ENCODE data around the gene KCNAB1.
A peak's percentile ranks its signal among the peaks of the same experiment; 100 is the strongest.

Gene KCNAB1

GRCh38 chr3:156511987-156512677 lies 391.8 kb downstream of the KCNAB1 start:
- no peak for DNase-seq

GRCh38 chr3:156513619-156514018 lies 393.2 kb downstream of the KCNAB1 start:
- DNase-seq, result no peak

GRCh38 chr3:156516284-156516683 lies 395.9 kb downstream of the KCNAB1 start:
- DNase-seq, result no peak

- DNase-seq, result peak; percentile 34
Observed at GRCh38 chr3:156516961-156517360, 396.6 kb downstream of the KCNAB1 start.

DNA sequence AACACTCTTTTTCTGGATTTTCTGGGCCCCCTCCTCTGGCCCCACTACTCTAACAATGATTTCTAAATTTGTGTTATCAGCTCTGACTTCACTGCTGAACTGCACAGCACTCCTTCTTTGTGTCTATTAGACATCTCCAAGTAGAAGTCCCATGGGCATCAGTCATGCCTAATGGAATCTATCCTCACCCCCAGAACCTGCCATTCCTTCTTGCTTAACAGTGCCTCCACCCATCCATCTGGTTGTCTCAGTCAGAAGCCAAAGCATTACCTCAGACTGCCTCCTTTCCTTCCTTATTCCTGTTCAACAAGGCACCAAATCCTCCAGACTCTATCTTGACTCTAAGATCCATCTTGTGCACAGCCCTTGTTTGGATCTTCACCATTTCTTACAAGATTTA lies 398.3 kb downstream of the KCNAB1 start:
- peak; percentile 7 for DNase-seq

DNA sequence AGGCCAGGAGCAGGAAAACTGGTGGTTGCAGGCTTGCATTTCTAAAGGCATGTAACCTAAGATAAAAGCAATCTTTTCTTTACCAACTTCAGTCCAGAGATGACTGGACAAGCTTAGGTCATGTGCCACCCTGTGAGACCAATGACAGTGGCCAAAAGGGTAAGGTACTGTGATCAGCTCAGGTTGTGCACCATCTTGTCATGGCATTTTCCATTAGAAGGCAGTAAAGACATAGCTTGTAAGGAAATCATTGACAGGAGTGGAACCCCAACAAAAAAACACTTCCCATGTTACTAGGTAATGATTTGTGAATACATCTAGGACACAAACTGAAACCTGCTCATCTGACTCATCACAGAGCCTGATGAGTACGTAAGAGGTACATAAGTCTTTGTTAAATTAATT lies 399.4 kb downstream of the KCNAB1 start:
- no peak for DNase-seq

GRCh38 chr3:156522673-156523072 lies 402.3 kb downstream of the KCNAB1 start:
- DNase-seq, result no peak

DNA sequence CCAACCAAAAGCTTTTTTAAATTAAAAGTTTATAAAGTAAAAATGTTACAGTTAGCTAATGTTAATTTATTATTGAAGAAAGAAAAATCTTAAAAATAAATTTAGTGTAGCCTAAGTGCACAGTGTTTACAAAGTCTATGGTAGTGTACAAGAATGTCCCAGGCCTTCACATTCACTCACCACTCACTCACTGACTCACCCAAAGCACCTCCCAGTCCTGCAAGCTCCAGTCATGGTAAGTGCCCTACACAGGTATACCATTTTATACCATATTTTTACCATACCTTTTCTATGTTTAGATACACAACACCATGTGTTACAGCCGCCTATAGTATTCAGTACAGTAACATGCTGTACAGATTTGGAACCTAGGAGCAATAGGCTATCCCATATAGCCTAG lies 405.4 kb downstream of the KCNAB1 start:
- DNase-seq, result no peak

GRCh38 chr3:156527060-156527459 lies 406.7 kb downstream of the KCNAB1 start:
- no peak for DNase-seq

DNA sequence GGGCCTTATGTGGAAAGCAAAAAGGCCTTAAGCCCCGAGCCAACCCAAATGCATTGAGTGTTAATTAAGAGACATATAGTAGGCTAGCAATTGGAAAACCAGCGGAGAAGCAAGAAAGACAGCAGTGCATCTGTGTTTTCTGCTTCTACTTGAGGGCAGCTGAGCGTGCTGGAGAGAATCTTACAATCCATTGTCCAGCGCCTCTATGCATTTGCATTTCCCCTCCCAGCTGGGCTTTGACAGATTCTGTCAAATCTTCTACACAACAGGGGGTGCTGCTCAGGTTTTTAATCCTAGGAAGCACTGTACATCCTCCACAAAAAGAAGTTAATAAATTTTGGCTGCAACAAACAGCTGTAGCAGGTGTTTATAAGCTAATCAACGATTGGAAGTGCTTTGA lies 410.6 kb downstream of the KCNAB1 start:
- no peak for DNase-seq

GRCh38 chr3:156532730-156533129 lies 412.4 kb downstream of the KCNAB1 start:
- peak; percentile 19 for DNase-seq

DNA sequence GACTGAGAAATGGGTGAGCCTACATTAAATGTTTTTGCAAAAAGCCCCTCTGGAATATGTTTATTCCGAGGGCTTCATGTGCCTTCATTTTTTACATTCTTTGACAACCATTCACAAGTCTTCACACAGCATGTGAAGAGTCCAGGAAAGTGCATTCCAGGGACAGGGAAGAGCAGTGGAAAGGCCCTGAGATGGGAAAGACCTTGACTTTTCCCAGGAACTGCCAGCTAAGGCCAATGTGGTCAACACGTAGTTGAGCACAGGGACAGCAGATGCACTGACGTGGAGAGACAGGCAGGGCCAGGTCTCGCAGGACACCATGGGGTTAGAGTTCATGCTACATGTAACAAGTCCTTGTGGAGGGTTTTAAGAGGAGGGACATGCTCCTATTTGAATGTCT lies 412.8 kb downstream of the KCNAB1 start:
- no peak for DNase-seq

DNA sequence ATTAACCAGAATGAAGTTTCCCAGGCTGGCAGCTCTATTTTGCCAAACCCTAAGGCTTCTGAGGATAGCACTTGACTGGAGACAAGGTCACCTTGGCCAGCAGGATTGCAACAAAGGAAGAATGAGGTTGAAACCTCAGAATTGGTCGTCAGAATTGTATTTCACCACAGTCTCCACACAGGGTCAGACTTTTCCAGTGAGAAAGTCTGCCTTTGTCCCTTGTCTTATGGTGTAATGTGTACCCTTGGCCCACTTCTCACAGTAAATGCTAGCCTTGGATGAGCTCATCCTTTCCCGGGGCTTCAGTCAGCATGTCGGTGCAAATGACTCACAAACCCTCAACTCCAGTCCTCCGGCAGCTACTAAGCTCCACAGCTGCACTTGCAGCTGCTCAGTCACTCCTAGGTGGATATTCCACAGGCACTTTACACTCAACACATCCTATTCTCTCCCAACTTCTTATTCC lies 414.8 kb downstream of the KCNAB1 start:
- DNase-seq, result peak; percentile 94

- no peak for DNase-seq
Observed at GRCh38 chr3:156535798-156536197, 415.4 kb downstream of the KCNAB1 start.

DNA sequence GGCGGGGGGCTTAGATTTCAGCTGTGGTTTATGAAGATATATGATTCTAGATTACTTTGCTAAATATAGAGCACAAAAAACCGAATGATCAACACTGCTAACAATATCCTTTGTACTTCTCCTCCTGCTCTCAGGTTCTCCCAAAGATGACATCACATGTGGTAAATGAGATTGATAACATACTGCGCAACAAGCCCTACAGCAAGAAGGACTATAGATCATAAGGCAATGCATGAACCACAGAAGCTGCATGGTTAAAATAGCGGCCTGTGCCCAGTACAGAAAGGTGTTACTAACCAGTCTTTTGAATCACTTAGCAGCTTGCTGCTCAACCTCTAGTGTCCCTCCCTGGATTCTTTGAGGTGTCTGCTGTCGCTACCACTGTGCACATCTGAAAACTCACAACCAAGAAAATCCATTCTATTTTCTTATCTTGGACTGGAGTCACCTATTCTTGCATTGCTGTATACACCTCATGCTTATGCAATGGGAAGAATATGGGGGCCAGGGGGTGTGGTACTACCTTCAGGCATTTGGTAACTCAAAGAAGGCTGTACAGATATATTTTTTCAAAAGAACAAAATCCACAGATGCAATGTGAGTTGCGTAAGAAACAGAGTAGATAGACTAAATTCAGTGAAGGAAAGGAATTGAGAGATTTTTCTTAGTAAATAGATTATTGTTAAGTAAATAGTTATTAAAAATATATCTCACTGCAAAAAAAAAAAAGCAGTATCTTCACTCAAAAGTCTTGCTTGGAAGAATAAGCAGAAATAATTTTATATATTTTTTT lies 416.3 kb downstream of the KCNAB1 start:
- DNase-seq, result no peak

DNA sequence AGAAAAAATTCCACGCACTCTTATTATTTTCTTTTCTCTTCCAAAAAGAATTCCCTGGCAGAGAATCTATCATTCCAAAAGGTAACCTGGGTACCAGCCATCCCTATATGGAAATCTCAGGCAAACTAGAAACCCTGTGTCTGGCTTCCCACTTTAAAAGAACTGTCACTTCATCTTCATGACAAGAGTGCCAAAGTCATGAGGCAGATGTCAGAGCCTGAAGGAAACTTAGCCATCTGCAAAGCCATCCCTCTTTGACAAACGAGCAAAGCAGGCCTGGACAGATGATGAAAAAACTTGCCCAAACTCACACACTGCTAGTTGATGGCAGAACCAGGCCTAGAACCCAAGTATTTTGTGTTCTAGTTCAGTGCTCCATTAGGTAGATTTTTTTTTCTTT lies 418.7 kb downstream of the KCNAB1 start:
- DNase-seq, result no peak

- no peak for DNase-seq
Observed at GRCh38 chr3:156539802-156540201, 419.4 kb downstream of the KCNAB1 start.

GRCh38 chr3:156542101-156543042 lies 422.0 kb downstream of the KCNAB1 start:
- DNase-seq, result no peak

DNA sequence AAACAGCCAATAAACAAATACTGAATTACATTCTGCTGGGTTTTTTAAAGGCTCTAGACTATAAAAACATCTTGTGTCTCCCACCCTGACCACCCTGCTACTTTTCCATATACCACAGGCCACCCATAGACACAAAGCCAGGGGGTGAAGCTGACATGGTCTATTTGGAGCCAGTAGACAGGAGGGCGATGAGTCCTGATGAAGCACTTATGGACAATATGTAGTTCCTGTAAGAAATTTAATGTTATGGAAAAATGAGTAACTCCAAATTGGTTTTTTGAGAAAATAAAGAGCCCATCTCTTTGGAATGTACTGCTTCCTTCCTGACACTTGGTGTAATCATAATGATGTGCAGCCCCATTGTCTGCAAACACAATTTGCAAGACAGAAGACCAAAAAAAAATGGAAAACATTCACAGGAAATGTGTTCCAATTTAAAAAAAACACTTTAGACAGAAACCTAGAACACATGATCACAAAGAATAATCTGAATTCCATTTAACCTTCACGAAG lies 422.7 kb downstream of the KCNAB1 start:
- DNase-seq, result no peak

DNA sequence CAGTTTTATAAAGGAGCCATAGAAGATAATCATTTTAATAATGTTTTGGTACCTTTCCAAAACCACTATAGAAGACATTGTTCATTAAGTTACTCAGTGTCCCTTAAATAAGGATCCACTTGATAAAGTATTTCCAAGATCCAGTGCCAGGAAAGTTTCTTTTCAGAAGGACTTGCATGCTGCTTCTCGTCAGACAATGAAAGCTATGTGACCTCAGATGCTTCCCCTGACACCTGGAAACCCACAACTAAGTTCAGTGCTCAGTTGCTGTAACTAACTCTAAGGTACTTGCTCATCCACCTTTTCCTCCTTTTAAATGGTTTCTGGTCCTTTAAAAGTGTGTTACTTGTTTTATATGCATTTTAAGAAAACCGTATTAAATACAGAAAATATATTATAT lies 427.3 kb downstream of the KCNAB1 start:
- no peak for DNase-seq

DNA sequence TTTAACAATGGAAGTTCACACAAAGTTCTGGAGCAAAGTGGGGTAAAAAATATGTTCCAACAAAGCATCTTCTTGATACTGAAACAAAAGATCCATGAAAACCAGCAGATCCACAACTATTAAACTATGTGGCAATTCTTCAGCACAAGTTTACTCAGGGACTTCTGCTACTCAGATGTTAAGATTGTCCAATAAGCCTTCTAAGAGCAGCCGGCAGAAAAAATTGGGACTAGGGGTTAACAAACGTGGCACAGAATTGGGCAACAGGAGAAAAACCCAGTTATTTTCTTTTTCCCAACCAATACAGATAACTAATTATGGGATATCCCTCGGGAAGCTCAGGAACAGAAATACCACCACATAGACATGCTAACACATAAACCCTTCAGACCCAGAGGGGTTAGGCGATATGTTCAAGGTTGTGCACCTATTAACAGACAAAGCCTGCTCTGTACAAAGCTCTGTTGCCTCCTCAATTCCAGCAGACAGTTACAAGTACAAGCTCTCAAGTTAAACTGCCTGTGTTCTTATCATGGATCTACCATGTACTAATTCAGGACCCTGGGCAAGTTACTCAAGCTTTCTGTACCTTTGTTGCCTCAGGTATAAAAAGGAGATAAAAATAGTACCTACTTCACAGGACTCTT lies 427.8 kb downstream of the KCNAB1 start:
- DNase-seq, result no peak

GRCh38 chr3:156548902-156549301 lies 428.5 kb downstream of the KCNAB1 start:
- no peak for DNase-seq

DNA sequence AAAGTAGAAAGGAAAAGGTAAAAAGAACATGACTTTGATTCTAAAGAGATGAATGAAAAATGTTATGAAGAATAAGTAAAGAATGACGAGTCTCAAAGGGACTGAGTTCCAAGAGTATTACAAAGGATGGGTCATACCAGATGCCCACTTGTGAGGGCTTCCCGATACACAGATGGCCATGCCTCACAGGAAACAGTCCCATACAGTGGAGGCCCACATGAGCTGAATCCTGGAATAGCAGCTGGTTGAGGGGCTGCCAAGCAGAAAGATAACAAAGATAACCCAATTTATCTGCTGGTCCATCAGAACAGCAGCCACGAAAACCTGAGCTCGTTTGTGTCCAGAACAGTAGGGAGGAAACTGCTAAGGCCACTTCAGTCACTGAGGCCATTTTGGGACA lies 430.9 kb downstream of the KCNAB1 start:
- no peak for DNase-seq
